AG09319 (cell line): Measurements from ENCODE around the gene NDST1.
A peak's percentile ranks its signal among the peaks of the same experiment; 100 is the strongest.
"Not testable (repeated sequence)": the region's sequence is repeated elsewhere in the genome, so short reads cannot be mapped to it uniquely, and the experiment has no call there.

Experiments
- DNase-seq: peaks from one replicate; pipeline ENCODE4 v3.0.0-alpha.2; 2010; ENCODE audit warnings: low read depth; ENCODE audit errors: extremely low read depth
- CTCF ChIP-seq: IDR thresholded peaks from 2 replicates; pipeline ENCODE4 v1.5.1; 2011; ENCODE audit warnings: low read depth, mild to moderate bottlenecking, inconsistent platforms, low read length, moderate library complexity

The NDST1 gene

GRCh38 chr5:150469718-150470469, 38.0 kb upstream of the NDST1 start:
- DNase-seq = peak; percentile 83
- no peak for TF ChIP-seq CTCF

- no peak for DNase-seq
- no peak for TF ChIP-seq CTCF
These were observed 34.1 kb upstream of the NDST1 start for GRCh38 chr5:150473673-150474358.

- DNase-seq = not testable (repeated sequence)
These were observed 31.4 kb upstream of the NDST1 start for GRCh38 chr5:150476568-150476967.

GRCh38 chr5:150479416-150479815, 28.5 kb upstream of the NDST1 start:
- no peak for TF ChIP-seq CTCF
- DNase-seq = no peak

GRCh38 chr5:150481708-150481965, 26.3 kb upstream of the NDST1 start:
- DNase-seq = no peak
- TF ChIP-seq CTCF = no peak

GRCh38 chr5:150481972-150482406, 25.9 kb upstream of the NDST1 start:
- TF ChIP-seq CTCF = no peak
- DNase-seq = no peak

- no peak for TF ChIP-seq CTCF
- no peak for DNase-seq
These were observed 22.8 kb upstream of the NDST1 start for GRCh38 chr5:150484964-150485692.
